ENCODE results near the gene DNAJB4. TPM values are rescaled to one million over a fixed set of nuclear protein-coding genes. Genes with fewer than 3 reads are reported as not detected.

The DNAJB4 gene
- total RNA-seq, 1 experiment from 2014 or later = 28.5 TPM

DNA sequence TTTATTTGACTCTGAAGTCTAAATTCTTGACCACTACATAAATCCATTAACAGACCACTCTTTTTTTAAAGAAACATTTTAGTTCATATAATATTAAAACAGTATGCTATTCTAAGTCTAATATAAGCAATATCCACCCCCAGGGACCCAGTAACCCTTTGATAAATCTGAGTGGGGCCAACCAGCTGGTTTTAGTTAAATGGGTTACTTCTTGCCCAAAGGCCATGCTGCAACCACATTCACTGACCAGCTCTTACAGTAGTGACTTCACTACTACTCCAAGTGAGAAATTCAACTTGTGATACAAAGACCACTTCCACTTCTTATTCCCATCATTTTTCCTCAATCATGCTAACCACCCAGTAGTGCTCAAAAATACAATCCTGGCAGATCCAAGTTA, 46.3 kb upstream of the DNAJB4 start:
- POLR2A ChIA-PET = interaction anchor here (0.6 to 6.3 kb wide), 3 partner anchors 19 to 156 kb away, joined by 3 to 37 read pairs (median 3); partner anchors contain the start of gene FUBP1
- Mint-ChIP-seq H3K27me3 (ENCODE audit: insufficient read depth, unreplicated experiment) (no peaks in the 10 kb centered on the region), H3K4me1 (ENCODE audit: insufficient read depth, unreplicated experiment) (no peaks in the 10 kb centered on the region), H3K9me3 (ENCODE audit: unreplicated experiment) (no peaks in the 10 kb centered on the region), H3K4me3 (ENCODE audit: unreplicated experiment) (no peak overlapping the region), H3K27ac (ENCODE audit: low read depth, unreplicated experiment) (no peak overlapping the region), H3K36me3 (ENCODE audit: insufficient read depth, unreplicated experiment) (peaks cover 96% of the 10 kb centered on the region)
- DNase-seq (ENCODE audit: unreplicated experiment) = no peak
- BruUV-seq (replicated peaks) = no TSS peak
- TF ChIP-seq CTCF (IDR thresholded peaks at IDR 0.05; ENCODE audit: unreplicated experiment) = no peak
- intact Hi-C loops (cut with micrococcal nuclease) = no loop called here
- CTCF ChIA-PET = interaction anchor here (0.6 kb wide), 1 partner anchor 11 kb away, joined by 5 read pairs; no protein-coding TSS in a partner anchor

DNA sequence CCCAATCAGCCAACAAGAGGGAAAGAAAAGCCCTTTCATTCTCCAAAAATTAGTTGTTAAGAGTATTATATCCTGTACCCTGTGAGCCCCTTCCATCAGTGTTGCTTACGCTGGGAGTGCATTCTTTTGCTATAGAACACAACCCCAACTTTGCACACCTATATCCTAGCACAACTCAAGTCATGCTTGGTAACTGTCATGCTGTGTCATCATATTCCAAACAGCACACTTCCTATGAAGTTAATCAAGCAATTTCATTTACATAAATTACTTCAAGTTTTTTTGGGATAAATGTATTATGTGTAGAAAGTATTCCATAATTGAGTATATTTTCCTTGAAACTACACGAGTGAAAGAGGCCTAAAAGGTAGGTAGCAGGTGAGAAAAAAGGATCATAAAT, 45.9 kb upstream of the DNAJB4 start:
- no peak for TF ChIP-seq CTCF (IDR thresholded peaks at IDR 0.05; ENCODE audit: unreplicated experiment)
- Mint-ChIP-seq H3K9me3 (ENCODE audit: unreplicated experiment) (no peaks in the 10 kb centered on the region), H3K27me3 (ENCODE audit: insufficient read depth, unreplicated experiment) (no peaks in the 10 kb centered on the region), H3K27ac (ENCODE audit: low read depth, unreplicated experiment) (no peak overlapping the region), H3K4me3 (ENCODE audit: unreplicated experiment) (no peak overlapping the region), H3K4me1 (ENCODE audit: insufficient read depth, unreplicated experiment) (no peaks in the 10 kb centered on the region), H3K36me3 (ENCODE audit: insufficient read depth, unreplicated experiment) (peaks cover 96% of the 10 kb centered on the region)
- ChIA-PET POLR2A (interaction anchor here (6.3 kb wide), 1 partner anchor 18 kb away, joined by 37 read pairs; the partner anchor contains the start of gene FUBP1), CTCF (interaction anchor here (0.6 kb wide), 1 partner anchor 12 kb away, joined by 5 read pairs; no protein-coding TSS in a partner anchor)
- intact Hi-C loops (cut with micrococcal nuclease) = no loop called here
- DNase-seq (ENCODE audit: unreplicated experiment) = no peak
- BruUV-seq (replicated peaks) = no TSS peak

GRCh38 chr1:77961392-77961791, 43.3 kb upstream of the DNAJB4 start:
- no peaks in the 10 kb centered on the region for H3K27me3 Mint-ChIP-seq (ENCODE audit: insufficient read depth, unreplicated experiment)
- CTCF ChIA-PET = interaction anchor here (0.9 kb wide), 1 partner anchor 12 kb away, joined by 3 read pairs; no protein-coding TSS in a partner anchor
- intact Hi-C loops (cut with micrococcal nuclease) = no loop called here

GRCh38 chr1:77966291-77966690, 38.4 kb upstream of the DNAJB4 start:
- no peaks in the 10 kb centered on the region for H3K9me3 Mint-ChIP-seq (ENCODE audit: unreplicated experiment)
- H3K27ac Mint-ChIP-seq (ENCODE audit: low read depth, unreplicated experiment) = peak overlapping the region; percentile 42
- DNase-seq (ENCODE audit: unreplicated experiment) = no peak
- intact Hi-C loops (cut with micrococcal nuclease) = no loop called here
- no peak for TF ChIP-seq CTCF (IDR thresholded peaks at IDR 0.05; ENCODE audit: unreplicated experiment)
- H3K4me3 Mint-ChIP-seq (ENCODE audit: unreplicated experiment) = no peak overlapping the region
- no TSS peak for BruUV-seq (replicated peaks)
- ChIA-PET POLR2A (interaction anchor here (1.3 to 2.3 kb wide), 3 partner anchors 9 to 15 kb away, joined by 5 to 9 read pairs (median 5); partner anchors contain the start of gene FUBP1), CTCF (interaction anchor here (0.6 to 1.2 kb wide), 3 partner anchors 64 to 267 kb away, joined by 3 to 8 read pairs (median 5); no protein-coding TSS in a partner anchor)
- peaks cover 98% of the 10 kb centered on the region for H3K36me3 Mint-ChIP-seq (ENCODE audit: insufficient read depth, unreplicated experiment)
- peaks cover 10% of the 10 kb centered on the region for H3K4me1 Mint-ChIP-seq (ENCODE audit: insufficient read depth, unreplicated experiment)
- H3K27me3 Mint-ChIP-seq (ENCODE audit: insufficient read depth, unreplicated experiment) = no peaks in the 10 kb centered on the region

More at GRCh38 chr1:77961392-77961791, 43.3 kb upstream of the DNAJB4 start:
- POLR2A ChIA-PET = no interaction called here
- no peak for TF ChIP-seq CTCF (IDR thresholded peaks at IDR 0.05; ENCODE audit: unreplicated experiment)
- no peak overlapping the region for H3K27ac Mint-ChIP-seq (ENCODE audit: low read depth, unreplicated experiment)
- no TSS peak for BruUV-seq (replicated peaks)
- H3K4me3 Mint-ChIP-seq (ENCODE audit: unreplicated experiment) = no peak overlapping the region
- peaks cover 5% of the 10 kb centered on the region for H3K4me1 Mint-ChIP-seq (ENCODE audit: insufficient read depth, unreplicated experiment)
- H3K36me3 Mint-ChIP-seq (ENCODE audit: insufficient read depth, unreplicated experiment) = peaks cover 98% of the 10 kb centered on the region
- DNase-seq (ENCODE audit: unreplicated experiment) = no peak
- no peaks in the 10 kb centered on the region for H3K9me3 Mint-ChIP-seq (ENCODE audit: unreplicated experiment)
